GM18858 (cell line): ENCODE data around the gene PELI1.

ENCODE experiments used
- ATAC-seq: cut with Tn5 transposase; IDR thresholded peaks from one replicate; pipeline ENCODE4 v1.9.1; 2021; ENCODE audit not compliant: unreplicated experiment

PELI1 gene

DNA sequence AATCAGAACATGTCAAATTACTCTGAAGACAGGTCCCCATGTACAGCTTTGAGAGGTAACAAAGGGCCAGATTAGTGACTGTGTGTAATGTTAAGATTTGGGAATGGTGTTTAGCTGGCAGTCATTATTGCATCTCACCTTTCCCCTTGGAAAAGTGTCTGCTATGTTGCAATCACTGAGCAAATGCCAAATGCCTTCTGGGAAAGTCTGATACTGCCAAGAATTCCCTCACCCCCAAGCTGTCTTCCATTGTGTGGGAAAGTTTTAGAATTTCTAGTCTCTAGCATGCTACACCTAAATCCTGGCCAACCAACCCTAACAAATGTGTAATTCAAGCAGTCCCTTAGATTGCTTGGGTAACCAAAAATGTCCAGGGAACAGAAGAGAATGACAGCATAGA is 13.6 kb upstream of the PELI1 start:
- ATAC-seq: no peak

GRCh38 chr2:64153811-64154210 is 9.6 kb upstream of the PELI1 start:
- ATAC-seq: no peak

- no peak for ATAC-seq
Measured at GRCh38 chr2:64151476-64151875, 7.3 kb upstream of the PELI1 start.

DNA sequence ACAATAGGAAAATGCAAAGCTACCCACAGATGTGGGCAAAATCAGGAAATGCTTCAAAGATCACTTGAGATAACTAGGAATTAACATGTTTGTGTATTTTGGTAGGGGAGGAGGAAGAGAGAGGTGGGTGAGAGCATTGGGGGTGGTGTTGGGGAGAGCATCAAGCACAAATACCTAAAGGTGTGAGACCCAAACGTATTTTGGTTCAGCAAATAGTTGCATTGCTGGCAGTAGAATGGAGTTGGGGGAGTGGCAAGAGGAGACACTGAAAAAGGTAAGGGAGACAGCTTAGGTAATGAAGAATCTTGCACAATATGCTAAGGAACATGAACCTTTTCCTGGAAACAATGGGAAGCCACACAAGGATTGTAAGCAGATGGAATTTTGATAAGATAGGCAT is 1.5 kb upstream of the PELI1 start:
- ATAC-seq: no peak

- ATAC-seq: no peak
Measured at GRCh38 chr2:64145119-64145518, 899 bp upstream of the PELI1 start.

DNA sequence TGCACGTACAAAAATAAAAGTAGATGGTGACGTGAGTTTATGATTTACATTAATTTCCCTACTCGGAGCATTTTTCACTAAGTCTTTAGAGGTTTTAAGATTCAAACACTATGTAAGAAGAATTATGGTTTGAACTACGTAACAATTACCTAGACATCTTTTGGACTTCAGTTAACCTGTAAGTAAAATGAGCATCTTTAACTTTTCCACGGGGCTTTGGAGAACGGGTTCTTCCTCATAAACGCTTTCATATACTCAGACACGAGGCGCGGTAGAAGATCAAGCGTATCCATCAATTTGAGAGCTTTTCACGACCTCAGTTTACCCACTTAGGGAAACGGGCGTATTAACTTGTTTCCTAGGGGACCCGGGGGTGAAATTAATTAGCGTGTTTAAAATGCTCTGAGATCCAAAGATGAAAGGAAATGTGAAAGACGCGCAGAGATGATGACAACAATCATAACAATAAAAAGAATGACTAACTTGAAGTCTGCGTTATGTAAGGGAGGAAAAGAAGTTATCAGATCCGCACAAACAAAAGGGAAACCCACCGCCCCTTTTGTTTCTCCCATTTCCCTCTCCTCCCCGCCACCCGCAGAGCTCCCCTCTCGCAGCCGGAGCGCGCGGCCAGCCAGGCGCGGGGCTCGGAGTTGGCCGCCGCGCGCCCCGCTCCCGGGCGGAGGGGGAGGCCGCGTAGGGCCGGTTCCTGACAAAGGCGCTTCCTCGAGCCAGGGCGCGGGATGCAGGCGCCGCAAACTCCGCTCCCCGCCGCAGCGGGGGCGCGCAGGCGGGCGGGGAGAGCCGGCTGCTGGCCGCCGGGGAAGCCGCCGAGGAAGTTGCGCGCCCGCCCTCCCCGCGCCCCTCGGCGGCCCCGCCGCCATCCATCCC is 807 bp downstream of the PELI1 start:
- ATAC-seq: no peak

- ATAC-seq: no peak
Measured at GRCh38 chr2:64142741-64143168, 1.5 kb downstream of the PELI1 start.

- ATAC-seq: no peak
Measured at GRCh38 chr2:64141674-64142405, 2.4 kb downstream of the PELI1 start.

- no peak for ATAC-seq
Measured at GRCh38 chr2:64140665-64141200, 3.5 kb downstream of the PELI1 start.

- ATAC-seq: no peak
Measured at GRCh38 chr2:64139956-64140355, 4.3 kb downstream of the PELI1 start.

DNA sequence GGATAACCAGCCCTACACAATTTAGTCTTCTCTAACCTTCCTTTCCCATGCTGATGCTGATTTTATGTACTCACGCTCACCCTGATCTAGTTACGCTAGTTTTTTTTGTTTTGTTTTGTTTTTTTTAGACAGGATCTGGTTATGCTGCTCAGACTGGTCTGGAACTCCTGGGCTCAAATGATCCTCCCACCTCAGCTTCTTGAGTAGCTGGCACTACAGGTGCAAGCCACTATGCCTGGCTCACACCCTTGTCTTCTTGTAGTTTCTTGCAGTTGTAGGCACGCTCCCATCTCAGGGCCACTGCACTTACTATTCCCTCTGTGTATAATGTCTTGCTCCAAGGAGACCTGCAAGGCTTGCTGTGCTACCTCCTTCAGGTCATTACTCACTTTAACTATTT is 6.2 kb downstream of the PELI1 start:
- no peak for ATAC-seq

DNA sequence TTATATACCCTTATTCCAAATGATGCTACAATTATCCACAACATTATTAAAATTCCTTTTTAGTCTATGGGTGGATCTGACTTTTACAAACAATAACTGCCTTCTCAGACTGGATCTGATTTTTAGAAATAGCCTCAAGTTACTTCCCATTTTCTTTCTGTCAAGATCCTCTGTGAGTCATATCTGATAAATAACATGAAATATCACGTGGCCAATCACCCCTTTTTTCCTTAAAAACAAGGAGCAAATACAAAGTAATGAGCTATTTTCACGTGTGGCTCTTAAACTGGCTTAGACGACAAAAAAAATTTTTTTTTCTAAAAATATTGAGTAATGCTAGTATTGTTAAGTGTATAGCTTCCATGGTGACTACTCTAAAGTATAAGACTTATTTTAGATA is 6.7 kb downstream of the PELI1 start:
- ATAC-seq: no peak

- no peak for ATAC-seq
Measured at GRCh38 chr2:64135421-64135820, 8.8 kb downstream of the PELI1 start.

DNA sequence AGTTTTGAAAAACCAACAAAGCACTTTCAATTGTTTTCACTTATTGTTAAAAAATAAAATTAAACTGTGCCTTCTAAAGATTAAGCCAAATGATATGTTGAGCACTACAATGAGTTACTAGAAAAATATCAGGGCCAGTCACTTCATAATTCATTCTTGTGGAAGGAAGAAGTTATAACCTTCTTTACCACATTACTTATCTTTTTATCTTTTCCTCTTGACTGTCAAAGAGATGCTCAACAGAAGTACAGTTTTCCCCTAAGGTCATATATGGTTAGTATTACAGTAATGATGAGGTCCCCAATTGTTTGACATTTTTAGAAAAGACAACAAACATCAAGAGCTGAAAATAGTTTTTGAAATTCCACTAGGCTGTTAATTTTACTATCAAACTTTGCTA is 9.4 kb downstream of the PELI1 start:
- no peak for ATAC-seq

GRCh38 chr2:64133828-64134227 is 10.4 kb downstream of the PELI1 start:
- ATAC-seq: no peak

DNA sequence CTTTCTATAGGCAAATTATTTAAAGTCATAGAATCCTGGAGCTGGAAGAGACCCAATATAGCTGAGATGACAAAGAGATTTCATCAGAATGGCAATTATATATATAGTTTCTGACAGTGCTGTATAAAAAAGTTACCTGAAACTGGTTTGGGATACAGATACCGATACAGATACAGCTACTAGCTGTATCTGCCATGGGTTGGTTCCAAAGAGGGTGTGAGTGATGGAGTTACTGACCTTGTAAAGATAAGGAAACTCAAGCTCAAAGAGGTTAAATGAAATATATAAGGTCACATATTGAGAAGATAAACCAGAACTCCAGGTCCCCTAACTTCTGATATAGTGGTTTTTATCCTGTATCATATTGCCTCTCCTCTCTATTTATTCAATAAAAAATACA is 10.9 kb downstream of the PELI1 start:
- no peak for ATAC-seq

- no peak for ATAC-seq
Measured at GRCh38 chr2:64130333-64130732, 13.9 kb downstream of the PELI1 start.

- no peak for ATAC-seq
Measured at GRCh38 chr2:64128943-64129391, 15.3 kb downstream of the PELI1 start.

DNA sequence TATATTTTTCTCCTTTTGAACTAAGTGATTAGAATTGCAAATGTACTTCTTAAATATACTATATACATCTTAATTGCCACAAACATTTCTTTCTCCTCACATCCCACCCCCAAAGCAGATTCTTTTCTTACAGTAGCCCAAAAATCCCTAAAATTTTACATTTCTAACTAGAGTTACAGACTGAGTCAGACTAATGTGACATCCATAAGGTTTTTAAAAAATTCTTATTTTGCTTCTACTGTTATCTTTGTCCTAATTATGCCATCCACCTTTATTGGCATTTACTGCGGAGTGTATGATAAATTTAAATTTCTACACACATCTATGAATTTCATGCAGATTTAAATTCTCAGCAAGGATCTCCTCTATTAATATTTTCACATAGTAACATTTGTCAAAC is 15.8 kb downstream of the PELI1 start:
- ATAC-seq: no peak

DNA sequence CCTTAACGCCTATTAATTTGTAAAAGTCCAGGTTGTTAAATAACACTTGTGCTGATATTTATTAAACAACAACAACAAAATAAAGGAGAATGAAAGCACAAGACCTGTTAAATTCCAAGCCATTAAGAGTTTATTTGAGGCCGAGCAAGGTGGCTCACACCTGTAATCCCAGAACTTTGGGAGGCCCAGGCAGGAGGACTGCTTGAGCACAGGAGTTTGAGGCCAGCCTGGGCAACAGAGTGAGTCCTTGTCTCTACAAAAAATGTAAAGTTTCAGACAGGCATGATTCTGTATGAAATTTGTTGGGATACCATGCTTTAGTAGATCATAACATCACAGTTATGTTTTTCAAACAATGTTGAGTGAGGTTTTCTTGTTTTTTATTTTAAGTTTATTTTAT is 17.1 kb downstream of the PELI1 start:
- ATAC-seq: no peak

DNA sequence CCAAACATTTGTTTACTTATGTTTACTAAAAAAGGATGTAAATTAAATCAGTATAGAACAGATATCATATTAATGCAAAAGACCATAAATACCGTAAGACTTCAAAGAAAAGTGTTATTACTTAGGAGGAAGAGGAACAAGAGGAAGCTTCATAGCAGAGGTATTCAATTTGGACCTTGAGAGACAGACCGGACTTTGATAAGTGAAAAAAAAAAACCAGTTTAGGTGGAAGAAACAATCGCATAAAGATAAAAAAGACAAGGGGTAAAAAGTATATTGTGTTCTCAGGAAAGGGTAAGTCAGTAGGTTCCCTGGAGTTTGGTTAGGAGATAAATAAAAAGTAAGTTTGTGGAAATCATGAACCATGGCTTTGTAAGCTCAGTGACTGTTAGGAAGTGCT is 17.6 kb downstream of the PELI1 start:
- no peak for ATAC-seq

GRCh38 chr2:64124571-64124970 is 19.6 kb downstream of the PELI1 start:
- no peak for ATAC-seq
